Dedifferentiated amniotic fluid mesenchymal stem cell (primary cell): ENCODE results near the gene USP12.
"Not testable (repeated sequence)": the region's sequence is repeated elsewhere in the genome, so short reads cannot be mapped to it uniquely, and the experiment has no call there.

Experiments used
- DNase-seq: peaks from one replicate; pipeline ENCODE4 v3.0.0-alpha.2; 2016; ENCODE audit errors: extremely low spot score

The USP12 gene

DNA sequence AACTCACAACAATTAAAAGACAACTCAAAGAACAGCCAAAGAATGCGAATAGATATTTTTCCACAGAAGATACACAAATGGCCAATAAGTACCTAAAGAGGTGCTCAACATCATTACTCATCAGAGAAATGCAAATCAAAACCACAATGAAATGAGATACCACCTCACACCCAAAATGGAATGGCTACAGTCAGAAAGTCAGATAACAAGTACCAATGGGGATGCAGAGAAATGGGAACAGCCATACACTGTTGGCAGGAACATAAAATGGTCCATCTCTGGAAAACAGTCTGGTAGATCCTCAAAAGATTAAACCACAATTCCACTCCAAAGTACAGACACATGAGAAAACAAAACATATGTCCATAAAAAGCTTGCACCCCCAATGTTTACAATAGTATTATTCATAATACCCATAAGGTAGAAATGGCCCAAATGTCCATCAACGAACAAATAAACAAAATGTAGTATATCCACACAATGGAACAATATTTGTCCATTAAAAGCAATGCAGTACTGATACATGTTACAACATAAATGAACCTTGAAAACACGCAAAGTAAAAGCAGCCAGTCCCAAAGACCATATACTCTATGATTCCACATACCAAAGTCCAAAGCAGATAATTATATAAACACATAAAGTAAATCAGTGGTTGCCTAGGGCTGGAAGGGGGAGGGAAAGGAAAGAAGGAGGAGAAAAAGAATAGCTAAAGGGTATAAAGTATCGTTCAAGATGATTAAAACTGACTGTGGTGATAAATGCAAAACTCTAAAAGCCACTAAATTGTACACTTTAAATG is 19.6 kb downstream of the USP12 start:
- no peak for DNase-seq

DNA sequence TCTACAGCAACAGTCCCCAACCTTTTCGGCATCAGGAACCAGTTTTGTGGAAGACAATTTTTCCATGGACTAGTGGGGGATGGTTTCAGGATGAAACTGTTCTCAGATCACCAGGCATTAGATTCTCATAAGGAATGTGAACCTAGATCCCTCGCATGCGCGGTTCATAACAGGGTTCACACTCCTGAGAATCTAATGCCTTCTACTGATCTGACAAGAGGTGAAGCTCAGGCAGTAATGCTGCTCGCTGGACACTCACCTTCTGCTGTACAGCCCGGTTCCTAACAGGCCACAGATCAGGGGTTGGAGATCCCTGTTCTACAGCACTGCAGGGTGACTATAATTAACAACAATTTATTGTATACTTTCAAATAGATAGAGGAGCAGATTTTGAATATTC is 21.9 kb downstream of the USP12 start:
- no peak for DNase-seq

DNA sequence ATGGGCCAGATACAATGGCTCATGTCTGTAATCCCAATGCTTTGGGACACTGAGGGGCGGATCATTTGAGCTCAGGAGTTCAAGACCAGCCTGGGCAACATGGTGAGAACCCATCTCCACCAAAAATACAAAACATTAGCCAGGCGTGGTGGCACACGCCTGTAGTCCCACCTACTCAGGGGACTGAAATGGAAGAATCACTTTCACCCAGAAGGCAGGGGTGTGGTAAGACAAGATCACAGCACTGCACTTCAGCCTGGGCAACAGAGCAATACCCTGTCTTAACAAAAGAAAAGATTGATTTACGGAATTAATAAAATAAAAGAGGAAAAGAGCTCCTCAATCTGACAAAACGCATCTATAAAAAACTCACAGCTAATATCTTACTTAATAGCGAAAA is 22.7 kb downstream of the USP12 start:
- no peak for DNase-seq

DNA sequence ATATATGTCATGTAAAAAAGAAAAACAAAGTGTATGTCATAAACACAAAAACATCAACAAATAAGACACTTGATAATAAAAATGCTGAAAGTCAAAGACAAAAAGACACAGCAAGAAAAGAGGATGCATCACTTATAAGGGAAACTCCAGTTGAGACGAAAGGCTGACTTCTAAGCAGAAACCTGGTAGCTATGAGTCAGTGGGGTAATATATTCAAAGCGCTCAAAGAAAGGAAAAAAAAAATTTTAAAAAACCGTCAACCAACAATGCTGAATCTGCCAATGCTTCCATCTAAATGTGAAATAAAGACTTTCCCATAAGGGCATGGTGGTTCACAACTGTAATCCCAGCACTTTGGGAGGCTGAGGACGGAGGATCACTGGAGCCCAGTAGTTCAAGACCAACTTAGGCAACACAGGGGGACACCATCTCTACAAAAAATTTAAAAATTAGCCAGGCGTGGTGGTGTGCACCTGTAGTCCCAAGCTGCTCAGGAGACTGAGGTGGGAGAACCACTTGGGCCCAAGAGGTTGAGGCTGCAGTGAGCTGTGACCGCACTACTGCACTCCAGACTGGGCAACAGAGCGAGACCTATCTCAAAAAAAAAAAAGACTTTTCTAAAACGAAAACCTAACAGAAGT is 24.0 kb downstream of the USP12 start:
- DNase-seq = no peak

DNA sequence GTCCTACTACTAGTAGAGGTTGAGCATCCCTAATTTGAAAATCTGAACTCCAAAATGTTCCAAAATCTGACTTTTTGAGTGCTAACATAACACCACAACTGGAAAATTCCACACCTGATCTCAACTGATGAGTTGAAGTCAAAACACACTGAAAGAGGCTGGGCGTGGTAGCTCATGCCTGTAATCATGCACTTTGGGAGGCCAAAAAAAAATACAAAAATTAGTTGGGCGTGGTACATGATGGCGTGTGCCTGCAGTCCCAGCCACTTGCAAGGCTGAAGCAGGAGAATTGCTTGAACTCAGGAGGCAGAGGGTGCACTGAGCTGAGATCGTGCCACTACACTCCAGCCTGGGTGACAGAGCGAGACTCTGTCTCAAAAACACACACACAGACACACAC is 29.9 kb downstream of the USP12 start:
- no peak for DNase-seq

DNA sequence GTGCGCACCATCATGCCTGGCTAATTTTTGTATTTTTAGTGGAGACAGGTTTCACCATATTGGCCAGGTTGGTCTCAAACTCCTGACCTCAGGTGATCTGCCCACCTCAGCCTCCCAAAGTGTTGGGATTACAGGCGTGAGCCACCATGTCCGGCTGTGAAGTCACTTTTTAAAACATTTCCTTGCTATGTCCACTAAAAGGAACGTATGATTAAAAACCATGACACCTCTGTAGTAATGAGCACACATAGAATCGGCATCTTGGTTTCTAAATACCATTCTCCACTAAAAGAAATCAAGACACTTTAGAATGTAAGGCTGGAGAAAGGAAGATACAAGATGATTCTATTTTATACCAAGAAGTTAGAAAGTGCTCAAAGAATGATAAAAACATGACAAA is 30.5 kb downstream of the USP12 start:
- not testable (repeated sequence) for DNase-seq

DNA sequence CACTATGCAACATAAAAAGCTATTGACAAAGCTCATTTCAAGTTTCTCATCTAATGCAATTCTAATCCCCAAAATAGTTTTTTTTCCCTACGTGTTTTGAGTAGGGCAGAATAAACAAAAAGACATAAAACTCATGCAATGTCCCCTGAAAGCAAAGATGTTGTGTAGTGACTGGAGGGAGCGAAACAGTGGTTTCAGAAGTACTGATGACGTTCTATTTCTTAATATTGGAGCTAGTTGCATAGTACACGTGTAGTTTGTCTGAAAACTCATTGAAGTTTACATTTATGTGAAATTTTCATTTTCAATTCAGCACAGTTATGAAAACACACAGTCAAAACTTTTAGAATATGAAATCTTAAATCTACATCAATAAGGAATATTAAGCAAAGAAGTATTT is 31.6 kb downstream of the USP12 start:
- DNase-seq = no peak

DNA sequence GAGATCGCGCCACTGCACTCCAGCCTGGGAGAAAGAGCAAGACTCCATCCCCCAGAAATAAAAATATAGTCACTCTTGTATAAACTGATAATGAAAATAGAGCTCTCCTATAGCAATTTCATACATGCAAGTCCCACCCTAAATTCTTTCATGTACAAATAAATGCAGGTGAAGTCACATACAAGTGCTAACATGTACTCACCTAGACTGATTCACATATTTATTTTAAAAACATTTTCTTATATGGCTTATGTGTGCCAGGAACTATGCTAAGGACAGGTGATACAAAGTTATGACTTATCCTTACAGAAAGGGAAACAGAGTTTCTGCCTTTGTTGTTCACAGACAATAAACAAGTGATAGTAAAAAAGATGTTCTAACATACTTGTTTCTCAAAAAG is 32.0 kb downstream of the USP12 start:
- DNase-seq = no peak

DNA sequence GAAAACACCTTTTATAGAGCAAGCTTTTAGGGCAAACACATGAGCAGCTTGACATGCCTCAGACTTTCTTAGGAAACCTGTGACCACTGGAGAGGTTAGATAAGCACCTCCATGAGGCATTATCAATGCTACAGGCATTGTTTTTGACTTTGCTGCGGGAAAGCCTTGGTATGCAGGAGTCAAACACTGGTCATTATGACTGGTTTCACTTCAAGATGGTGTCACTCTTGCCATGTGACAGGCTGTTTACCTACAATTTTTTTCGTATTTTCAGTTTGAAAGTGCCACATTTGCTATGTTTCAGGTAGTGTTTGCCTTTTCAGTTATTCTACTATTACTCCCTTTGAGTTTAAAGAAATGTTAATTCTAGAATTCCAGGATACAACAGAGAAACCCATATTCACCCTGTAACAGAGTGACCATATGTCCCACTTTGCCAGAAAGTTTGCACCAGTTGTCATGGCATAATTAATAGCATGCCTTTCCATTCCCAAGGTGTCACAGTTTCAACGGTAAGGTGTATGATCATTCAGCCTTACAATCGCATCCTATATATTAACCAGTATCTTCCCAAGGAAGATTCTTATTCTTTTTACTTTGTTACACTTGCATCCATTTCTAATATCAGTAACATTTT is 33.0 kb downstream of the USP12 start:
- no peak for DNase-seq

DNA sequence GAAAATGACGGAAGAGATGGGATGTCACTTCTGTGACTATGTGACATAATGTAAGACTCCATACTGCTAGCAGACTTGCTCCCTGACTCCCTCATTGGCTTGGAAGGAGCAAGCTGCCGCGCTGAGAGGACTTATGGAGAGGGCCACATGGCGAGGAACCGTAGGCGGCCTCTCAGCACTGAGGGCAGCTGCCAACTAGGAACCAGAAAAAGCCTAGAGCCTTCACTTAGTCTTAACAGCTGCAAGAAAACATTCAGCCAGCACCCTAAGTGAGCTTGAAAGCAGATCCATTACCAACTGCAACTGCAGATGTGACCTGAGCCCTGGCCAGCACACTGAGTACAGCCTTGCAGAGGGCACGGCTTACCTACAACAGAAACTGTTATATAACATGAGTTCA is 33.9 kb downstream of the USP12 start:
- no peak for DNase-seq

DNA sequence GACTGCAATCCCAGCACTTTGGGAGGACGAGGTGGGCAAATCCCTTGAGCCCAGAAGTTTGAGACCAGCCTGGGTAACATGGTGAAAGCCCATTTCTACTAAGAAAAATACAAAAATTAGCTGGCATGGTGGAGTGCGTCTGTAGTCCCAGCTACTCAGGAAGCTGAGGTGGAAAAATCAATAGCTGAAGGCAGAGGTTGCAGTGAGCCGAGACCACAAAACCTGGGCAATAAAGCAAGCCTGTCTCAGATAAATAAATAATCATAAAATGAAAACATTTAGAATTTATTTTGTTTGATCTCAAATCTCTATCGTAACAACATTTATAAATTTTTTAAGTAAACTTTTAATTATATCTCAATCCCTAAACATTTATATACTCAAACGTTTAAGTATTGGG is 36.6 kb downstream of the USP12 start:
- no peak for DNase-seq

DNA sequence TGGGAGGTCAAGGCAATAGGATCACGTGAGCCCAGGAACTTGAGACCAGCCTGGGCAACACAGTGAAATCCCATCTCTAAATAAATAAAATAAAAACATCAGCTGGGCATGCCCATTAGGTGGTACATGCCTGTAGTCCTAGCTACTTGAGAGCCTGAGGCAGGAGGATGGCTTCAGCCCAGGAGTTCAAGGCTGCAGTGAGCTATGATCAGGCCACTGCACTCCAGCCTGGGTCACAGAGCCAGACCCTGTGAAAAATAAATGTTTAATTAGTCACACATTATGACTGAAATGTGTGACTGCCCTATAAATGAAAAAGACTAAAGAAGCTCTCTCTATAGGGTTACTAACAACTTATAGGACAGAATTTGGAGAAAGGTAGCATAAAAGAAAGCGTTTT is 37.7 kb downstream of the USP12 start:
- DNase-seq = no peak

DNA sequence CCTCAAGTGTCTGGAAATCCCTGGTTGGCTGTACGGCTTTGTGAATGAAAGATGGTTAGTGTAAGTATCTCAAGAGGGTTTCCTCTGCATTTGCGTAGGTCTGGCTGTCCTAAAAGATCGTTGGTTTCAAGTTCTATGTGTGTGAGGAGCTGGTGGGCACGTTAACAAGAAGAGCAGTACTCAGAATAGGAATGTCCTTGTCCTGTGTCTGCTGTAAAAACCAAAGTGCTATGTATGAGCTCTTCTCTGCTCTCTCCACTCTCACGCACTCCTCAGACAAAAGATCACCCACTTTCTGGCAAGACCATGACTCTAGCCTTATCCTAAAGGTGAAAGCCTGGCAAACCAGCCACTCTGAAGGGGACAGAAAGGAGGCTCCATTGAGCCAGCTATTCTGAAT is 39.1 kb downstream of the USP12 start:
- DNase-seq = no peak

DNA sequence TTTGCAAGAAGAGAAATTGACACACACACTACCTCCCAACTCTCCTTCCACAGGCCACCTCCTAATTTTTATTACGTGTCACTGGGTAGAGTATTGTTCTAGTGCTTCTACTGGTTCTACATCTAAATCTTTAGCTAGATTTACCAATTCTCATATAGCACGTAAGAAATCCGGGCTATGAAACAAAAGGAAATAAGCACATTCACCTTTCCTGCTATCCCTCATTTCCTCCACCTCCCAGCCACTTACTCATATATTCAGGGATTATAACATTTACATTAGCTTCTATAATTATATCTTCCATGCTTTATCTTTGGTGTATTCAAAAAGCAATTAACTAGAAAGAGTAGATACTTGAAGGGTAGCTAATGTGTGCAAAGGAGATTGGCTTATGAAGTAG is 39.7 kb downstream of the USP12 start:
- DNase-seq = no peak

DNA sequence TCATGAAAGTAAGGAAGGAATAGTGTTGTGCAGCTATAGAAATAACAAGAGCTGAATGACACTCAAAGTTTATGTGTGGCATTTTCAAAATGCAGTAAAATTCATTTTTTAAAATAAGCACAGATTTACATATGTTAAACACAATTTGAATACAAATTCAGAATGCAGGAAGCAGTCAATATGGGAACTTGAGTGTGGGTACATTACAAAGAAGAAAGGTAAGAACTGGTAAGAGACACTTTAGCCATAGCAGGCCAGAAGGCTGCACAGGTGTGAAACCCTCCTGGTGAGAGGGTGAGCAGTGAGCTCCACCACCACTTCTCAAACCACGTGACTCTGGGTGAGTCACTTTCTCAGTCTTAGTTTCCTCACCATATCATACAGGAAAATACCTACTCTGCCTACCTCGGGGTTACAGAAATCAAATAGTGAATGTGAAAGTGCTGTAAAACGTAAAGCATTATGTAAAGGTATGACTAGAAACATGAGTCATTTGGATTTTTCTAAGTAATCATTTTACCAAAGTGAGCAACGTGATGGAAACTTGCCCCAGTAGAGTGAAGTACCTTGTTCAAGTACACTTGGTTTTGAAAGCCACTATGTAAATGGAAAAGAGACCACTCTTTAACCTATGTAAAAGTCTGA is 40.5 kb downstream of the USP12 start:
- DNase-seq = no peak

DNA sequence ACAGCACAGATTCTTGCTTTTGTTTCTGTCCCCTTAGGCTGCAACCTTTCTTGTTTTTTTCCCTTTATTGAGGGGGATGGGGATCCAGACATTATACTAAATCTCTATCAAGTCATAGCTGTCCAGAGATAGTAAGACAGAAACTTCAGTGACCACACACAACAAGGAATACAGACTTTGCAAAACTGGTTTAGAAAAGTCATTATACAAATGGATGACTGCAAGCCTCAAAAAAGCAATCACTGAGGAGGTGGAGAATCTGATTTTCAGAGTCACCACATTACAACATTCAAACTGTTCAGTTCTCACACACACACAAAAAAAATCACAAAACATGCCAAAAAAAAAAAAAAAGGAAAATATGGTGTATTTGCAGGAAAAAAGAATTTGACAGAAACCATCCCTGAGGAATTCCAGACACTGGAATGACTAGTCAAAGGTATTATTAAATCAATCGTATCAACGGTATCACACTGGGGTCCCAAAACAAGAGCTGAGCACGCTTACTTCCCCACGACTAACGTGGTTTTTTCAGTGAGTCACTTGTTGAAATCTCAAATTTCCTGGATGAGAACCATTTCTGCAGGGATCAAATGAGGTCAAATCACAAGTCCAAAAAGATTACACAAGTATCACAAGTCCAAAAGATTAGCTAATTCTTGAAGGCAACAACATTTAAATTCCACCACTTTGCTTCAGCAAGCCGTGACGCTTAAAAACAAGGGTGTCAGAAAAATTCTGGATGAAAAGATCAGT is 41.2 kb downstream of the USP12 start:
- no peak for DNase-seq

DNA sequence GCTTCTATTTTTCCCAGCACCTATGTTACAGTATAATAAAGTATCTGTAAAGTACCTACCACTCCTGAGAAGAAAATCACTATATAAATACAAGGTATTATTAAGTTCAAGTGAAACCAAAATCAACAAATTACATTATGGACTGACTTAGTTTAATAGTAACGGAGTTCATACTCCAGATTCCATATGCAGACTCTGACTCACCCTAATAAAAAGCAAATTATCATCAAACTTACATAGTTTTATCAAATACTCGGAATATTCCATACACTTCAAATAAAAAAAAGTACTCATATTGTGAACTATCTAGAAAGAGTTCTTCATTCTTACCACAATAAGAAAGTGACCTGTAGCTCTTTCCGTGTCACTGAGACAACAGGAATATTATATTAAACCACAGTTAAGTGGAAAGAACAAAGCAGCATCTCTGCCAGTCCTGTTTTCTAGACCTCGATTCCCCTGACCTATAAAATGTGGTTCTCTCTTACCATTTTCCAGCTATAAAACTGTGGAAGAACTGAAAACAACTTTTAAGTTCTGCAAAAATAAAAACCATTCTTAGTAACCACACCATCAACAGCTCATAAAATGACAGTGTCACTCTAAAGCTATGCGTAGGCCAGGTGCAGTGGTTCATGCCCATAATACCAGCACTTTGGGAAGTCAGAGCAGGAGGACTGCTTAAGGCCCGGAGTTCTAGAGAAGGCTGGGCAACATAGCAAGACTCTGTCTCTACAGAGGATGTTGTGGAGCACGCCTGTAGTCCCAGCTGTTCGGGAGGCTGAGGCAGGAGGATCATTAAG is 42.6 kb downstream of the USP12 start:
- DNase-seq = no peak

DNA sequence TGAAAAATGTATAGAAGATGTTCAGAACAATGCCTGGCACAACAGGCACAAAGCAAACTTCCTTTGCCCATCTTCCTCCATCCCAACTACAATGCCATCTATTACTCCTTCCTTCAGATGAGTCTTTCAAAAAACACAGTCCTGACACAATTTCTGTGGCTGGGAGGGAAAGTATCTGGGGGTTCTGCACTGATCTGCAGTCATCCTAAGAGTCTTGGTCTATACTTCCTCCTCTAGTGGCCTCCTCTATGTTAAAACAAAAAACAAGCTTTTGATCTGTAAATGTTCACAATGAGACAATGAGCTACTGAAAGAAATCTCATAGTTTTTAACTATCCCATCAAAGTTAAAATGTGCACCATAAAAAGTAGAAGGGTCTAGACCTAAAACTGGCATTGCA is 44.8 kb downstream of the USP12 start:
- no peak for DNase-seq

DNA sequence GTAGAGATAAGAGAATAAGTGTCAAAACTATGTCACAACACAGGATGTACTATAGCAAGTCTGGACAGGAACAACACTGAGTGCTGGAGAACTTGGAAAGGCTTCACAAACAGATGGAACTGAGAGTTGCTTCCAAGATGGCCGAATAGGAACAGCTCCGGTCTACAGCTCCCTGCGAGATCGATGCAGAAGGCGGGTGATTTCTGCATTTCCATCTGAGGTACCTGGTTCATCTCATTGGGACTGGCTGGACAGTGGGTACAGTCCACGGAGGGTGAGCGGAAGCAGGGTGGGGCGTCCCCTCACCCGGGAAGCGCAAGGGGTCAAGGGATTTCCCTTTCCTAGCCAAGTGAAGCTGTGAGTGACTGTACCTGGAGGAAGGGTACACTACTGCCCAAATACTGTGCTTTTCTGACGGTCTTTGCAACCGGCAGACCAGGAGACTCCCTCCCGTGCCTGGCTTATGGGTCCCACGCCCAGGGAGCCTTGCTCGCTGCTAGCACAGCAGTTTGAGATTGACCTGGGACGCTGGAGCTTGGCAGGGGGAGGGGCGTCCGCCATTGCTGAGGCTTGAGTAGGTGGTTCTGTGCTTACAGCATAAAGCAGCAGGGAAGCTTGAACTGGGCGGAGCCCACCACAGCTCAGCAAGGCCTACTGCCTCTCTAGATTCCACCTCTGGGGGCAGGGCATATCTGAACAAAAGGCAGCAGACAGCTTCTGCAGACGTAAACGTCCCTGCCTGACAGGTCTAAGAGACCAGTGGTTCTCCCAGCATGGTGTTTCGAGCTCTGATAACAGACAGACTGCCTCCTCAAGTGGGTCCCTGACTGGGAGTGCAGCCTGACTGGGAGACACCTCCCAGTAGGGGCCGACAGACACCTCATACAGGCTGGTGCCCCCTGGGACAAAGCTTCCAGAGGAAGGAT is 46.0 kb downstream of the USP12 start:
- DNase-seq = no peak

DNA sequence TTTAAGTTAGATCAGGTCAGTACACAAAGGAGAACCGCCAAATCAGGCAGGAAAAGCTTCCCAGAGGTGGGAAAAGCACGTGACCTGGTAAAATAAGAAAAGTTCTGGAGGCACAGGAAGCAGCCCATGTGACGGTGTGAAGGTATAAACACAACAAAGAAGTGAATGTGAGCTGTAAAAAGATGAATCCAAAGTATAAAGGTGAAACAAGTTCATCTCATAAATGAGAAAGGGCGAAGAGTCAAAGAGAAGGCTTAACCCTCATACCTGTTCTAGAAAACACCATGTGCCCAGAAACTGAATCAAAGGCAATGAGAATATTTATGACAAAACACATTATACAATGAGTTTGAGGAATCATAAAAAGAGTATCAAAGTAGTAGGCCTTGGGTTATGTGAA is 47.0 kb downstream of the USP12 start:
- no peak for DNase-seq
